GM12878 (cell line): Measurements from ENCODE around the gene KIF5C. TPM values are rescaled to one million over a fixed set of nuclear protein-coding genes. Genes with fewer than 3 reads are reported as not detected.

Experiments used
- ATAC-seq: fragments of 200-7000 bp; cut with Tn5 transposase; 3 replicates; pipeline ENCODE4 v1.9.1; 2020; ENCODE audit warnings: mild to moderate bottlenecking, moderate library complexity
- BruUV-seq: library from RNA; stranded (reverse); fragments of 400-500 nt; replicated peaks from 2 replicates; lab custom pipeline; 2021; lab: Mats Ljungman, UMichigan
- CTCF ChIA-PET: fragments of 300-600 bp; sonication (Branson Sonifier 250); formaldehyde crosslinking; extraction: SDS; loops from one replicate; lab custom pipeline; 2021; ENCODE audit warnings: inconsistent platforms; lab: Yijun Ruan, JAX
- POLR2A ChIA-PET: fragments of 350-600 bp; formaldehyde crosslinking; extraction: SDS; loops from one replicate; lab custom pipeline; 2021; ENCODE audit warnings: inconsistent platforms; lab: Charles Lee
- RAD21 ChIA-PET: fragments of 300-600 bp; sonication (Branson Sonifier 250); formaldehyde crosslinking; loops from one replicate; lab custom pipeline; 2023; ENCODE audit warnings: antibody characterized with exemption; ENCODE audit not compliant: unreplicated experiment; lab: Charles Lee
- SMC1A ChIA-PET: fragments of 300-600 bp; sonication (Branson Sonifier 250); formaldehyde crosslinking; loops from one replicate; lab custom pipeline; 2023; ENCODE audit not compliant: unreplicated experiment, uncharacterized antibody; lab: Charles Lee
- DNase-seq: peaks from one replicate; pipeline ENCODE4 v3.0.0-alpha.2; 2011; ENCODE audit warnings: low read depth, low spot score
- FAIRE-seq: peaks from 3 replicates; lab custom pipeline; 2011; peaks lifted over from hg19 to GRCh38; lab: Jason Lieb, UNC
- H2AFZ ChIP-seq: 2 replicates; pipeline ENCODE4 v1.6.0; 2011; ENCODE audit warnings: low read depth, low read length, control low read depth; ENCODE audit not compliant: control insufficient read depth
- H3K27ac ChIP-seq: 2 replicates; pipeline ENCODE4 v1.5.1; 2011; ENCODE audit warnings: control low read depth; ENCODE audit not compliant: control insufficient read depth, insufficient read depth
- H3K27me3 ChIP-seq, 2 experiments: replicated peaks in 1 of 2; 2 replicates each; pipeline versions ENCODE4 v1.6.0 to v1.6.1; 2011; ENCODE audit warnings: low read length in 1 of 2; ENCODE audit not compliant: control insufficient read depth in 2 of 2, insufficient read depth in 2 of 2
- H3K36me3 ChIP-seq, 2 experiments: 2 replicates each; pipeline ENCODE4 v1.5.1; 2011; ENCODE audit warnings: low read length in 1 of 2; ENCODE audit not compliant: control insufficient read depth in 2 of 2, insufficient read depth in 2 of 2
- H3K4me1 ChIP-seq: 2 replicates; pipeline ENCODE4 v1.6.1; 2011; ENCODE audit warnings: mild to moderate bottlenecking, low read length, moderate library complexity, mixed read lengths; ENCODE audit not compliant: control insufficient read depth, insufficient read depth
- H3K4me2 ChIP-seq: 2 replicates; pipeline ENCODE4 v1.6.0; 2011; ENCODE audit warnings: control low read depth; ENCODE audit not compliant: control insufficient read depth, insufficient read depth
- H3K4me3 ChIP-seq: fragments of 200-600 bp; sonication (generic); 2 replicates; pipeline ENCODE4 v1.5.1; 2016
- H3K79me2 ChIP-seq: 2 replicates; pipeline ENCODE4 v1.6.0; 2011; ENCODE audit warnings: low read length; ENCODE audit not compliant: control insufficient read depth, insufficient read depth
- H3K9ac ChIP-seq: 2 replicates; pipeline ENCODE4 v1.8.0; 2011; ENCODE audit warnings: low read length, control low read depth, mixed read lengths; ENCODE audit not compliant: control insufficient read depth, insufficient read depth
- H3K9me3 ChIP-seq: replicated peaks from 3 replicates; pipeline ENCODE4 v1.5.1; 2011; ENCODE audit warnings: mild to moderate bottlenecking, low read length; ENCODE audit not compliant: control insufficient read depth, insufficient read depth
- H4K20me1 ChIP-seq: 2 replicates; pipeline ENCODE4 v1.6.0; 2011; ENCODE audit not compliant: control insufficient read depth, insufficient read depth
- CBFB ChIP-seq: IDR thresholded peaks from 2 replicates; pipeline ENCODE4 v1.6.1; 2016; ENCODE audit warnings: antibody characterized with exemption, low read depth
- CBX5 ChIP-seq: sonication (generic); IDR thresholded peaks from 2 replicates; pipeline ENCODE4 v1.6.1; 2016; ENCODE audit warnings: low read depth, moderate library complexity, mild to moderate bottlenecking, inconsistent platforms
- CTCF ChIP-seq, 3 experiments: IDR thresholded peaks in 2 of 3; conservative IDR thresholded peaks in 1 of 3; 2 replicates each; pipeline ENCODE4 v1.5.1; 2011; ENCODE audit warnings: low read depth in 3 of 3, low read length in 3 of 3, mild to moderate bottlenecking in 3 of 3, control low read depth in 2 of 3, moderate library complexity in 2 of 3, inconsistent platforms in 1 of 3, mixed read lengths in 1 of 3; ENCODE audit not compliant: control insufficient read depth in 2 of 3, insufficient read depth in 1 of 3; ENCODE audit errors: extremely low read depth in 1 of 3
- GABPA ChIP-seq: IDR thresholded peaks from 2 replicates; pipeline ENCODE4 v1.6.1; 2014; ENCODE audit warnings: antibody characterized with exemption, low read depth, mild to moderate bottlenecking, inconsistent platforms
- RAD21 ChIP-seq: IDR thresholded peaks from 2 replicates; pipeline ENCODE4 v1.6.1; 2011; ENCODE audit warnings: mild to moderate bottlenecking, low read depth, low read length, moderate library complexity; ENCODE audit not compliant: insufficient read depth
- SIX5 ChIP-seq: IDR thresholded peaks from 2 replicates; pipeline ENCODE4 v1.6.1; 2011; ENCODE audit warnings: mild to moderate bottlenecking, low read depth, low read length, moderate library complexity; ENCODE audit not compliant: severe bottlenecking
- SMC3 ChIP-seq: IDR thresholded peaks from 2 replicates; pipeline ENCODE4 v1.6.1; 2011; ENCODE audit warnings: low read length, improper control_type of control experiment, borderline replicate concordance
- SPI1 ChIP-seq: IDR thresholded peaks from 2 replicates; pipeline ENCODE4 v1.6.1; 2011; ENCODE audit warnings: low read depth, mild to moderate bottlenecking, low read length, moderate library complexity, borderline replicate concordance; ENCODE audit not compliant: insufficient read depth
- YY1 ChIP-seq: IDR thresholded peaks from 2 replicates; pipeline ENCODE4 v1.6.1; 2011; ENCODE audit warnings: low read depth, mild to moderate bottlenecking, low read length
- ZBTB33 ChIP-seq: fragments of 450-650 bp; IDR thresholded peaks from 2 replicates; pipeline ENCODE4 v1.6.1; 2017; ENCODE audit warnings: mild to moderate bottlenecking
- ZNF24 ChIP-seq: fragments of 450-650 bp; IDR thresholded peaks from 2 replicates; pipeline ENCODE4 v1.6.1; 2017; ENCODE audit warnings: antibody characterized with exemption, mild to moderate bottlenecking
- WGBS: methylation state at CpG from one replicate; pipeline ENCODE4 v1.1.6; 2016; ENCODE audit warnings: low lambda C conversion rate; ENCODE audit not compliant: insufficient replicate concordance, insufficient coverage; ENCODE audit errors: missing lambda C conversion rate; 5-methylcytosine and 5-hydroxymethylcytosine counted together
- in situ Hi-C: fragments of 300-500 bp; cut with MboI; formaldehyde crosslinking; loops from 9 replicates; pipeline ENCODE4 v1.14.3; 2018; ENCODE audit warnings: mixed read lengths
- intact Hi-C: fragments of 100-400 bp; cut with micrococcal nuclease; formaldehyde crosslinking; loops from one replicate; pipeline ENCODE4 v1.14.2; 2022; ENCODE audit not compliant: unreplicated experiment
- polyA plus RNA-seq, 11 experiments: library from polyadenylated mRNA; depleted of rRNA in 4 of 11; unstranded in 6 of 11; stranded (reverse) in 5 of 11; fragments of >200 nt; fragmentation: Nextera tagmentation in 4 of 11; fragmentation: Illumina TruSeq in 1 of 11; extraction: Ambion mirVana in 4 of 11; extraction: Trizol in 1 of 11; gene quantifications; 1 replicate in 1 of 11; 2 replicates in 10 of 11; pipeline versions ENCODE4 v1.2.1 to v1.2.3, GENCODE V29; 2011 to 2016; ENCODE audit warnings: inconsistent platforms in 2 of 11, missing spikeins in 2 of 11, low read depth in 1 of 11
- total RNA-seq, 4 experiments: library from RNA; depleted of rRNA in 3 of 4; stranded (reverse); fragments of >200 nt in 3 of 4; fragmentation: Illumina TruSeq in 1 of 4; extraction: Trizol in 1 of 4; gene quantifications; 2 replicates each; pipeline versions ENCODE4 v1.2.1 to v1.2.3, GENCODE V29; 2013 to 2021

Gene KIF5C
- total and polyA plus RNA-seq, 10 of the 15 experiments (the other 5 are each of a cell fraction or from before 2014, with no cell fraction given) = 0.08 to 0.49 (median 0.24) TPM

- TF ChIP-seq CTCF (IDR thresholded peaks at IDR 0.05 in 2 of 3, conservative IDR thresholded peaks at IDR 0.05 in 1 of 3; ENCODE audit: control insufficient read depth in 2 of 3, extremely low read depth in 1 of 3, insufficient read depth in 1 of 3, low read depth in 3 of 3, low read length in 3 of 3) (peak; percentile 76 to 82 (median 80)), RAD21 (peak; percentile 79), SIX5 (no peak), CBFB (no peak), ZBTB33 (0 out of 2 replicates have a peak, but pooled peaks have one; percentile 32), ZNF24 (0 out of 2 replicates have a peak, but pooled peaks have one; percentile 35), SMC3 (peak; percentile 65), YY1 (0 out of 2 replicates have a peak, but pooled peaks have one; percentile 38), GABPA (no peak), CBX5 (0 out of 2 replicates have a peak, but pooled peaks have one; percentile 24), SPI1 (peak; percentile 33; the same call in 1 of the 2 replicates)
- DNase-seq (peak; percentile 9), FAIRE-seq (peak; percentile 72), ATAC-seq (peak; percentile 96)
- WGBS = 46% methylated on average over 33 of the region's 33 CpGs
- in situ Hi-C loops = no loop called here
- no peaks in the 10 kb centered on the region for H3K79me2 ChIP-seq
- H4K20me1 ChIP-seq = no peaks in the 10 kb centered on the region
- CTCF ChIA-PET = interaction anchor here (0.7 to 2.1 kb wide), 11 partner anchors 9 to 635 kb away, joined by 3 to 15 read pairs (median 3); no protein-coding TSS in a partner anchor
- RAD21 ChIA-PET = no interaction called here
- intact Hi-C loops = loop anchor here (1.0 to 10.0 kb wide), 3 partner anchors 64 to 636 kb away; partner anchors contain the start of gene EPC2
- 0 out of 2 replicates have a peak overlapping the region, but pooled peaks have one; percentile 24 for H3K4me3 ChIP-seq
- no peaks in the 10 kb centered on the region; a peak in 1 of 4 replicates for H3K27me3 ChIP-seq
- no peak overlapping the region for H3K9ac ChIP-seq
- POLR2A ChIA-PET = no interaction called here
- SMC1A ChIA-PET = interaction anchor here (1.0 to 2.8 kb wide), 2 partner anchors 9 to 64 kb away, joined by 4 to 9 read pairs; no protein-coding TSS in a partner anchor
- no peak overlapping the region for H3K27ac ChIP-seq
- BruUV-seq = no TSS peak
- H2AFZ ChIP-seq = peak overlapping the region; percentile 92
- no peaks in the 10 kb centered on the region for H3K9me3 ChIP-seq
- no peaks in the 10 kb centered on the region for H3K4me1 ChIP-seq
- no peaks in the 10 kb centered on the region for H3K36me3 ChIP-seq
- peak overlapping the region; percentile 19; the same call in 1 of the 2 replicates for H3K4me2 ChIP-seq
Observed at GRCh38 chr2:148926291-148926961, 51.4 kb downstream of the KIF5C start.
